Globus pallidus (tissue), 1 donor: ENCODE data around the gene TMEM209.
"Not testable (repeated sequence)": the region's sequence is repeated elsewhere in the genome, so short reads cannot be mapped to it uniquely, and the experiment has no call there.

Experiments
- DNase-seq: peaks from one replicate; pipeline ENCODE4 v3.0.0-alpha.2; 2015; ENCODE audit warnings: low spot score

Gene TMEM209

GRCh38 chr7:130205084-130205947 lies at the start of gene TMEM209:
TSS of gene TMEM209 (minus strand) at chr7:130205406. CDS start at chr7:130205375, 31 bp downstream.
- peak; percentile 90 for DNase-seq

GRCh38 chr7:130254555-130254954 lies 49.3 kb upstream of the TMEM209 start:
- DNase-seq, result no peak

DNA sequence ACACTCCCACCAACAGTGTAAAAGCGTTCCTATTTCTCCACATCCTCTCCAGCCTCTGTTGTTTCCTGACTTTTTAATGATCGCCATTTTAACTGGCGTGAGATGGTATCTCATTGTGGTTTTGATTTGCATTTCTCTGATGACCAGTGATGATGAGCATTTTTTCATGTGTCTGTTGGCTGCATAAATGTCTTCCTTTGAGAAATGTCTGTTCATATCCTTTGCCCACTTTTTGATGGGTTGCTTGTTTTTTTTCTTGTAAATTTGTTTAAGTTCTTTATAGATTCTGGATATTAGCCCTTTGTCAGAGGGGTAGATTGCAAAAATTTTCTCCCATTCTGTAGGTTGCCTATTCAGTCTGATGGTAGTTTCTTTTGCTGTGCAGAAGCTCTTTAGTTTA lies 44.4 kb upstream of the TMEM209 start:
- not testable (repeated sequence) for DNase-seq

GRCh38 chr7:130248842-130249241 lies 43.6 kb upstream of the TMEM209 start:
- not testable (repeated sequence) for DNase-seq

- not testable (repeated sequence) for DNase-seq
Measured at GRCh38 chr7:130246491-130246890, 41.3 kb upstream of the TMEM209 start.

- DNase-seq, result not testable (repeated sequence)
Measured at GRCh38 chr7:130243486-130243885, 38.3 kb upstream of the TMEM209 start.

DNA sequence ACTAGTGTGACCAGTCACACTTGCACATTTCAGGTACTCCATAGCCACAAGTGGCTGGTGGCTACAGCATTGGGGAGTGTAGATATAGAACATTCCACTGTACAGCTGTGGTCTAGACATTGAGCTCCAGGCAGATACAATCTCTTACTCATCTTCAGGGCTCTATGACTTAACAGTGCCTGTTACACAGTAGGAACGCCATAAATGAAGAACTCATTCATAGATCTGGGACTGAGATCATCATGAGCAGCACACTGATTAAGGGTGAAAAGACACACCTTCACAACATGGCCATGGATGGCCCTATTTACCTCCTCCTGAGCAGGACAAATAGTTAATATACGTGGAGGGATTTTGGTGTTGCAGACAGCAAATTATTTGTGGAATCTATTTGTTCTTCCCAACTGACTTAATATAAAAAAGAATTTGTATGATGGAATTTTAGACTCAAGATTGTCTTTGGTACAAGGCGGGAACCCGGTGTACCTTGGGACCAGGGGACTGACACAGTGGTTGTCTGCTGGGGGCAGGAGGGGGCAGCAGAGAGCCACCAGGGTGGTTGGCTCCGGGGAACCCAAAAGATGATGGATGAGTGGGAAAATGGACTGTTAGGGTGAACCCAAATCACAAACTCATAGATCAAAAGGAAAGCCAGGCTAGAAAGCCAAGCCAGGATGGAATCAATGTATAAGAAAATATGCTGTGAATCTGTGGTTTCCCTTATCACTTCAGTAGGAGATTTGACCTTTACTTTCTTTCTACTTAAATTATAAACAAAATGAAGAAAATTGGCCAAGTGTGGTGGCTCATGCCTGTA lies 37.2 kb upstream of the TMEM209 start:
- peak; percentile 55 for DNase-seq

DNA sequence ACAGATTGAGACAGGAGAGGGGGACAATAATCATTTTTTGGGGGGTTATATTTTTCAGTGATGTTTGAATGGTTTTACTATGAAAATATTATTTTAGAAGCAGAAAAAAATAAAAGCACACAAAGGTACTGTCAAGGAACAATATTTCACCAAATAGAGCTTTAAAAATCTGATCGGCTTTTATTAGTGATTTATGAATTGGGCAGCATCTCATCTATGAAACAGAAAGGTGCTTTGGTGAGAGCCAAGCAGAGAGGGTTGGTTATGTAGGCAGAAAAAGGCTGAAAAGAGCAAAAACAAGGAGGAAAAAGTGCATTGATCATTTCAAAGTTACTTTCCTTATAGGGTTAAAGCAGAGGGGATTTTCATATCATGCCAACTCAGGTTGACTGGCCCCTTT lies 35.0 kb upstream of the TMEM209 start:
- no peak for DNase-seq

DNA sequence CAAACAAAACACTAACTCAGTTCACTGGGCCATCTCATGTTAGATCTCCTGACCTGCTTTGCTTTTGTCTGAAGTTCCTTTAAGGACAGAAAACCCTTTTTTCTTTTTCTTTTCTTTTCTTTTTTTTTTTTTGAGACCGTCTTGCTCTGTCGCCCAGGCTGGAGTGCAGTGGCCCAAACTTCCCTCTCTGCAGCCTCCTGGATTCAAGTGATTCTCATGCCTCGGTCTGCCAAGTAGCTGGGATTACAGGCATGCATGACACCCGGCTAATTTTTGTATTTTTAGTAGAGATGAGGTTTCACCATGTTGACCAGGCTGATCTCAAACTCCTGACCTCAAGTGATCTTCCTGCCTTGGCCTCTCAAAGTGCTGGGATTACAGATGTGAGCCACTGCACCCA lies 31.2 kb upstream of the TMEM209 start:
- not testable (repeated sequence) for DNase-seq

- DNase-seq, result no peak
Measured at GRCh38 chr7:130234078-130234477, 28.9 kb upstream of the TMEM209 start.

- DNase-seq, result no peak
Measured at GRCh38 chr7:130232209-130232608, 27.0 kb upstream of the TMEM209 start.

- peak; percentile 51 for DNase-seq
Measured at GRCh38 chr7:130231792-130232191, 26.6 kb upstream of the TMEM209 start.

DNA sequence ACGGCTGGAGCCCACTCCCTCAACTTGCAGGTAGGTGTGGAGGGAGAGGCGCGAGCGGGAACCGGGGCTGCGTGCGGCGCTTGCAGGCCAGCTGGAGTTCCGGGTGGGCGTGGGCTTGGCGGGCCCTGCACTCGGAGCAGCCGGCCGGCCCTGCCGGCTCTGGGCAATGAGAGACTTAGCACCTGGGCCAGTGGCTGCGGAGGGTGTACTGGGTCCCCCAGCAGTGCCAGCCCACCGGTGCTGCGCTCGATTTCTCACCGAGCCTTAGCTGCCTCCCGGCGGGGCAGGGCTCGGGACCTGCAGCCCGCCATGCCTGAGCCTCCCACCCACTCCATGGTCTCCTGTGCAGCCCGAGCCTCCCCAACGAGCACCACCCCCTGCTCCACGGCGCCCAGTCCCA lies 24.8 kb upstream of the TMEM209 start:
- not testable (repeated sequence) for DNase-seq

GRCh38 chr7:130228840-130229502 lies 23.8 kb upstream of the TMEM209 start:
- peak; percentile 13 for DNase-seq

- peak; percentile 81 for DNase-seq
Measured at GRCh38 chr7:130227883-130228575, 22.8 kb upstream of the TMEM209 start.

- DNase-seq, result no peak
Measured at GRCh38 chr7:130226333-130226732, 21.1 kb upstream of the TMEM209 start.

- DNase-seq, result not testable (repeated sequence)
Measured at GRCh38 chr7:130224923-130225322, 19.7 kb upstream of the TMEM209 start.

- no peak for DNase-seq
Measured at GRCh38 chr7:130224210-130224609, 19.0 kb upstream of the TMEM209 start.

- DNase-seq, result no peak
Measured at GRCh38 chr7:130223646-130224045, 18.4 kb upstream of the TMEM209 start.

DNA sequence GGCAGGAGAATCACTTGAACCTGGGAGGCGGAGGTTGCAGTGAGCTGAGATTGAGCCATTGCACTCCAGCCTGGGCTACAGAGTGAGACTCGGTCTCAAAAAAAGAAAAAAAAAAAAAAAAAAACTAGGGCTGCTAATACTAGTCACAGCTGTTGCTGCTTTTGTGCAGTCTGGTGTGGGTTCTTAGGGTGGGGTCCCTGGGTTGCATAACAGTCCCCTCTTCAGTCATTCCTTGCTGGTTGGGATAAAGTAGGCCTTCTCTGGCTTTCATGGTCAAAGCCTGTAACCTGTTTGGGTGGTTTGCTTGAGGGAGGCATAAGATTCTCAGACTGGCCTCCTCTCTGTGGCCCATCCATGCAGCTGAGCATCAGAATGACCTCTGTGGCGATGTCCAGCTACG lies 16.5 kb upstream of the TMEM209 start:
- DNase-seq, result no peak

GRCh38 chr7:130219871-130220270 lies 14.7 kb upstream of the TMEM209 start:
- DNase-seq, result no peak
